HG02885 (cell line): ENCODE measurements around the gene CCER1.

ENCODE experiments used
- ATAC-seq: cut with Tn5 transposase; IDR thresholded peaks from one replicate; pipeline ENCODE4 v1.9.1; 2021; ENCODE audit warnings: mild to moderate bottlenecking; ENCODE audit not compliant: unreplicated experiment, poor library complexity

CCER1 gene

DNA sequence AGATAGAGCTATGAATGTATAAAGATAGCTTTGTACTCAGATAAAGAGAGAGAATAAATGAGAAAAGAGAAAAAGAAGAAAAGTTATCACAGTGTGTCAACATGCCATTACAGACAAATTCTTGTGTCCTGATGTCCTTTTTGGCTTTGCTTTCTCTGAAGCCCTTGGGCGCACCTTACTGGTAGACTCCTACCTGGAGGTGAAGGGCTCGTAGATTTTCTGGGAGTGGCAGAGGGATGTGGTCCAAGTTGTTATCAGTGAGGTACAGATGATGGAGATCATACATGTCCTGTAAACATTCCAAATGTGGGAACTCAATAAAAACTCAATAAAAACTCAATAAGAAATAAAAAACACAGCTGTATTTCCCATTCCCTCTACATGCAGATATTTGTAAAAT lies 14.9 kb upstream of the CCER1 start:
- ATAC-seq, result no peak

GRCh38 chr12:90969346-90969745 lies 14.4 kb upstream of the CCER1 start:
- ATAC-seq, result no peak

GRCh38 chr12:90965204-90965603 lies 10.2 kb upstream of the CCER1 start:
- ATAC-seq, result peak; percentile 84

DNA sequence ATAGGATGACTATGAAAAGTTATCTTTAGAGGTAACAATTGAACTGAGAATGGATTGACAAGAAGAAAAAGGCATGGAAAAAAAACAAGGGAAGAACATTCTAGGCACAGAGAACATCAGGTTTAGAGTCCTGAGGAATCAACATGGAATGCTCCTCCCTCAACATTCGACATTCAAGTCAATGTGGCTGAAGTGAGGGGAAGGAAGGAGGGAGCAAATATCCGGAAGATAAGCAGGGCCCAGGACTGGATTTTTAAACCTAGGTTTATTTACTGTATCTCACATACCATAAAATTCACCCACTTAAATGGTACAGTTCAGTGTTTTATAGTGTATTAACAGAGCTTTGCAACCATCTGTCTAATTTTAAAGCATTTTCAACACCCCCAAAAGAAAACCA lies 9.6 kb upstream of the CCER1 start:
- ATAC-seq, result no peak

GRCh38 chr12:90963946-90964345 lies 9.0 kb upstream of the CCER1 start:
- no peak for ATAC-seq

DNA sequence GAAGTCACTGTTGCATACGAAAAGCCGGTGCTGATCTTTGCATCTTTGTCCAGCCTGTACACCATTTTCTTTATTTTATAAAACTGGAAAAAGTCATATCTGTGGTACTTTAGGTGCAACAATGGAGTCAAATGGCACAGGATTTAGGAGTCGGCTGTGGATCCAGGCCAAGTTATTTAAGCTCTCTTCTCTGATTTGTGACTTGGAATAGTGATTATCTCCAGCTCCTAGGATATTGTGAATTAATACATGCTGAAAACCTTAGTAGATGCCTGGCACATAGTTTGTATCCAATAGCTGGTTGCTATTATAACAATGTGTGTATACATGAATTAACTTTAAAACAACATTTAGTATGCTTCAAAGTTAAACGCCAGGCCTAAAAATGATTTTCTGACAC lies 6.2 kb upstream of the CCER1 start:
- no peak for ATAC-seq

DNA sequence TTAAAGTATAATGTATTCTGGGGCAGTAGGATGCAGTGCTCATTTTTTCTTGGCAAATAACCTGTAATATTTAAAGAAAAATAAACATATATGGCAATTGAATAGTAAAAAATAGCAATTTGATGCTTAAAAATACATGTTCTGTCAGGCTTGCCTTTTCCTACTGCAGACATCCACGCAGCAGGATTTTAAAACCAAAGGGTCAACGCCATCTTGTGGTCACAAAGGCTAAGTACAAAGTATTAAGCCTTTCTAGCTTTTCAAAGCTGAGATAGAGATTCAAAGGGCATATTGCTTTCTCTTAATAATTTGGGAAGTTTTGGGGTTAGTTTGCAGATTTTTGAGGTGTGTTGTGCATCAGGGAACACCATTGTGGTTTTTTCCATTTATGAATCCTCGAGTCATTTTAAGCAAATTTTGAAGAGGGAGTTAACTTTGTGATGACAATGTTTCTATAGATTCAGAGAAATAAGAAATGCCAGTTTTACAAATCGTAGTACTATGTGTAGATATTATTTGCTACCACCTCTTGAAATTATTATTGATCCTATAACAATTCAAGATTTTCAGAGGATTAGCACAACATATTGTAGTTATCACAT lies 4.7 kb upstream of the CCER1 start:
- peak; percentile 93 for ATAC-seq

DNA sequence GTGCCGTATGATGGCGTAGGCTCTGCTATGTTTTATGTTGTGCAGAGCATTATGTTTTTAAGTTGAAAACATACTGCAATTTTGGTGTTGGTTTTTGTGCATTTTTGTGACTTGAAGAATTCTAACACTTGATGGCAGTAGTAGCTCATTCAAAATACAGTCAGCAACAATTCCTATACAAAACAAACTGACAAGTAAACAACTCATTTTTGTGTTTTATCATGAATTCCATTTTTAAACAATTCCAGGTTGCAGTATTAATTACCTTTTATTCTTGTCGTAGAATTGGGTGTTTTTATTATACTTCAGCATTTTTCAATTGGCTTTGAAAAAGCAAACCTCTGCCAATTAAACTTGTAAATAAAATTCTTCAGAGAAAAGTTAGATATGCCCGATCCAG lies 4.1 kb upstream of the CCER1 start:
- ATAC-seq, result no peak

- ATAC-seq, result no peak
Observed at GRCh38 chr12:90958347-90958746, 3.4 kb upstream of the CCER1 start.

DNA sequence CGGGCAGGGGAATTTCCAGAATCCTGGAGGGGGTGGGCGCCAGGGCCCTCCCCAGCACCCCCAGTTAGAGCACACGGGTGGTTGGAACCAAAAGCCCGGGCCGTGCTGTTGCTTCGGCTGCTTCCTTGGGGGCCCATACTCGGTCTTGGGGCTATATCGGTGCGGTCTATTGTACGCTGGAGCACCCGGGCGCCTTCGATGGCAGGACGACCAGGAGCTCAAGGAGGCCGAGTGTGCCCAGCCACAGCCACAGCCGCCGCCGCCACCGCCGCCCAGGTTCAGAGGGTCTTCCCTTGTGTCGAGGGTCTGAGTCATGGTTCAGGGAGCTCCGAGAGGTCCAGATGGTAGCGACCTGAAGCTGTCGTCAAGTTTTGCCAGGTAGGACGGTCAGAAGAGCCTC lies 548 bp downstream of the CCER1 start:
- no peak for ATAC-seq

DNA sequence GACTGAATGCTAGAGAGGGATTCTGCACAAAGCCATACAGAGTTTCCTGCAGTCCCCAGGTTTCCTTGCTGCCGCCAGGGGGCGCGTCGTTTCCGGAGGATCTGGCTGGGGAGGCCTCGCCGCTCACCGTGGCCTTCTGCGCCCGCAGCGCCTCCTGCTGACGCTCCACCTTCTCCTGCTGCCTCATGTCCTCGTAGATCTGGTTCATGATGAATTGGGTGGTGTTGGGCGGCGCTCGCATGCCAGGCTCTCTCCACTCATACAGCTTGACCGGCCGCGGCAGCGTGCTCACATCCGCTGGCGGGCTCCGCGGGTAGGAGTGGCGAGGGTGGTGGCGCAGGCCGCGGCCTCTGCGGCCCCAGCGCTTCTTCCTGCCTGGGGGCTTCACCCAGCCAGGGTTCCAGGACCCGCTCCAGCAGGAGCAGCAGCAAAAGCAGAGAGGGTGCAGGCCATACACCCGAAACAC lies 987 bp downstream of the CCER1 start:
- ATAC-seq, result peak; percentile 88

DNA sequence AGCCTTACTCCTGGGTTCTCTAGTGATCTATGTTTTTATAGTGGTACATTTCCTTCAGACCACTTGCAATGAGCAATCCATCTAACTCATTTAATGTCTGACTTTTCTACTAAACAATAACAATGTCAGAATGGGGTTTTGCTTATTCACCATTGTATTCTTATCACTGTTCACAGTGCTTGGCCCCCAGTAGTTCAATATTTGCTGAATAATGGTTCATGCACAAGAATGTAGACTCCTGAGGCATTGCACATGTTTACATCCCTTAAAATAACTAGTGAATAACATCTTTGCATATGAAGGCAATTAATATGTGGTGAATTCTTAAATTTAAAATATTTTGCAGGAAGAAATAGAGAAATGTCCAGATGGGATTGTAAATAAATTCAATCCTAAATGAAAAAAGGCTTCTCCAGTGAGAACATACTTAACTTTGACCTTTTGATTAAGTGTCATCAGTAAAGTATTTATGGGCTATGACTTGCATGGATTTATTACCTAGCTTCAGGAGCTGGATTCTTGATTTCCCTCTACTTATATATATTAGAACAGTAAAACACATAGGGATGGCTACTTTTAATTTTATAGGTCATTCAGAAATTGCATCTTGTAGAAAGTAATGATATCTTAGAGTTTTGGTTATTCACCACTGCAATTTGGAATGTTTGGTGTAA lies 3.4 kb downstream of the CCER1 start:
- no peak for ATAC-seq

DNA sequence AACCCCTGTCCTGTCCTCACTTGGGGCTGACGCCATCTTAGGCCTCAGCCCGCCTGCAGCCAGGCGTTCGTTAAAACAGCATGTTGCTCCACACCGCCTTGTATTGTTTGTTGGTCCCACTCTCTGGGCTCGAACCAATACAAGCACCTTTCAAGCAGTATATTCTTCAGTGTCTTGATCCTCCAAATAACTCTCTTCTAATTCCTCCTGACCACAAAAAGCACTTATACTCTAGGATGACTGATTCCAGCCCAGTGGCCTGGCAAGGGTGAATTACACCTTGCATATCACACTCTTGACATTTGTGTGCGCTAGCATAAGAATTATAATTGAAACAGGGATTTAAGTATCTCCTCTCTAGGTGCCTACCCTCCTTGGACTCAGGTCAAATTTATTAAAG lies 7.1 kb downstream of the CCER1 start:
- ATAC-seq, result no peak

DNA sequence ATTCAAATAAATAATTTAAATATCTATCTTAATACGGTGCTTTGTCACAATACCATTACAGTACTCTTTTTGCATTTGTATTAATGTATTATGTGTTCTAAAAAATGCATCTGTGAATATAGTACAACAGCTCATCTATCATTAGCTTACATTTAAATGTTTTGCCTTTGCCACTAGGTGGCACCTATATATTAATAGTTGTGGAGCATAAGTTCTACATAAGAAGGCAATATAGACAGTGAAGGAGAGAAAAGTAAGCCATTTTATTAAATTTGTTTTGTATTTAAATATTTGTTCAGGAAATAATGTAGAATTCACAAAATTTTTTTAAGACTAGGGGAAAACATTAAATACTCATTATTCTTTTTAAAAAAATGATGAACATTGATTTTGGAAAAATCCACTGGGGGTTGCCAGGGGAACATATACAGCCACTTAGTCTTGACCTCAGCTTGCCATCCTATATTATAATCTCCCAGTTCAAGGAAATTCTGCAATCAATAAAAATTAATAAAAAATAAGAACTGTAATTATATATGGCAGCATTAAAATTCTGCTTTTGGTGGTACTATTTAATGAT lies 9.8 kb downstream of the CCER1 start:
- ATAC-seq, result peak; percentile 86

GRCh38 chr12:90943255-90943654 lies 11.7 kb downstream of the CCER1 start:
- no peak for ATAC-seq

- ATAC-seq, result peak; percentile 87
Observed at GRCh38 chr12:90940872-90941499, 14.0 kb downstream of the CCER1 start.

GRCh38 chr12:90939382-90939781 lies 15.6 kb downstream of the CCER1 start:
- no peak for ATAC-seq

- no peak for ATAC-seq
Observed at GRCh38 chr12:90938451-90938850, 16.5 kb downstream of the CCER1 start.

GRCh38 chr12:90937651-90938050 lies 17.3 kb downstream of the CCER1 start:
- ATAC-seq, result no peak

DNA sequence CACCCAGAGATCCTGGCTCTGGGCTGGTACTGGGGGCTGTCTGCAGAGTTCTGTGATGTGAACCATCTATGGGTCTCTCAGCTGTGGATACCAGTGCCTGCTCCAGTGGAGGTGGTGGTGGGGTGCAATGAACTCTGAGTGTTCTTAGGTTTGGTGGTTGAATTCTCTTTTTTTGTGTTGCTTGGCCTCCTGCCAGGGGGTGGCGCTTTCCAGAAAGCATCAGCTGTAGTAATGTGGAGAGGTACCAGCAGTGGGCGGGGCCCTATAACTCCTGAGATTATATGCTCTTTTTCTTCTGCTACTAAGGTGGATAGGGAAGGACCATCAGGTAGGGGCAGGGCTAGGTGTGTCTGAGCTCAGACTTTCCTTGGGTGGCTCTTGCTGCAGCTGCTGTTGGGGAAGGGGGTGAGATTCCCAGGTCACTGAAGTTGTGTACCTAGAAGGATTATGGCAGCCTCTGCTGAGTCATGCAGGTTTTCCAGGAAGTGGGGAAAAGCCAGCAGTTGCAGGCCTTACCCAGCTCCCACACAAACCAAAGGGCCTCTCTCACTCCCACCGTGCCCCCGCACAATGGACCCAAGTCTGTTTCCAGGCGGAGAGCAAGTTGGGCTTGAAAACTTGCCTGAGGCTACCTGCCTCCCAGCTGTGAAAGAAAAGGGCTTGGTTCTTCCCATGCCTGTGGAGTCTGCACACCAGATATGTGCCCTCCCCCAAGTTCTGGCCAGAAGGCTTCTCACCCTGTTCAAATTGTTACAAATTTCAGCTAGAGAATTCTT lies 18.6 kb downstream of the CCER1 start:
- no peak for ATAC-seq

DNA sequence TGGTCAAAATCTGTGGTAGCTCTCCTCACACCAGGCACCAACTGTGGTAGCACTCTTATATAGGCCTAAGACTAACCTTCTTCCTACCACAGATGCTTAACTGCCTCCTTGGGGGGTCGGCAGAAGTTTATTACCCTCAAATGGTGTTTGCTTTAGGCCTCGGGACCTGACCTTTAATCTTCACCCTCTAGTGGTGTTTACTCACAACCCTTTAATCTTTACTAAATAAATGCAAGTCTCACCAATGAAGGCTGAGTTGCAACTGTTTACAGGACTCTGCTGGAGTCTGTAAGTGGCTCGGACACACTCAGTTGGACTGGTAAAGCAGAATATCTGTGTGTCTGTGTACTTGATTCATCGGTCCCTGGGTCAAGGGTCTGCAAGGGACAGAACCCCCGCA lies 29.4 kb downstream of the CCER1 start:
- ATAC-seq, result no peak
